ENCODE measurements around the gene FGD2. TPM values are rescaled to one million over a fixed set of nuclear protein-coding genes. Genes with fewer than 3 reads are reported as not detected.
A peak's percentile ranks its signal among the peaks of the same experiment; 100 is the strongest.

Gene FGD2
- total and polyA plus RNA-seq, 9 of the 15 experiments (the other 6 are each of a cell fraction or from before 2014, with no cell fraction given): 0.09 TPM; not detected in 8

DNA sequence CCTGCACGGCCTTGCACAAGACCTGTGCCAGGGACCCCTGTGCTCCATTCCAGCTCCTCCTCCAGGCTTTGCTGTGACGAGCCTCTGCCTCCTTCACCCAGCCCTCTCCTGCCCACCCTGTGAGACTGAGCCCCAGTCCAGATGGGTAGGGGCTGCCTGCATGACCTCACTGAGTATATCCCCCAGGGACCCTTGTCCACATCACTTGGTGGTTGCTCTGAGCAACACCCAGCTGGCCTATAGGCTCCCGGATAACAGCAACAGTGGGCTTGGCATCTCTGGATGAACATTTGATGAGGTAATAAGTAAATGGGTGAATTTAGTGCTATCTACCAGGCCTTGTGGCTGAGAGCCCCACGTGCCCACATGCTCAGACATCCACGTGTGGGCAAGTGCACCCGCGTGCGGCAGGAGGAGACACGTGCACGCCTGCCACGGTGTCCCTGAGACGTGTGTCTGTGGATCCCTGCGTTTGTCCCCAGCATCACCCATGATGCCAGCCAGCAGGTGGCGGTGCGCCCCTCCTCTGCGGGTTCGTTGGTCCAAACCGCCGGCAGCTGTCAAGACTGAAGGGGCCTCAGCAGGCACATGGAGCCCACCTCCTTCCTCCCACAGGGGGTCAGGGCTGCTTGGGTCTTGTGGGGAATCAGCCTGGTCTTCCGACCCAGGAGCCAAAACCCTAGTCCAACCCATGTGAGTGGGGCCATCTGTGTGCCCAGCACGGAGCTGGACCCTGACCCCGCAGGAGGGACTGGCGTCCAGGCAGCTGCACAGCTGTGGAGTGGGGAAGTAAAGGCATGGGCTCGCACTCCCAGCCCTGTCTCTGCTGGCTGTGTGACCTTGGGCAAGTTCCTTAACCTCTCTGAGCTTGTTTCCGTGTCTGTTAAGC is 45.9 kb downstream of the FGD2 start (continued):
- 0 out of 2 replicates have a peak, but pooled peaks have one; percentile 75 for TF ChIP-seq ZNF830 (CRISPR knock-in tag; IDR thresholded peaks at IDR 0.05)
- no peak; the same call in 1 of the 2 replicates for TF ChIP-seq NR1H2 (CRISPR knock-in tag; IDR thresholded peaks at IDR 0.05)
- TF ChIP-seq, protein P1, sequence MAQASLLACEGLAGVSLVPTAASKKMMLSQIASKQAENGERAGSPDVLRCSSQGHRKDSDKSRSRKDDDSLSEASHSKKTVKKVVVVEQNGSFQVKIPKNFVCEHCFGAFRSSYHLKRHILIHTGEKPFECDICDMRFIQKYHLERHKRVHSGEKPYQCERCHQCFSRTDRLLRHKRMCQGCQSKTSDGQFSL (CRISPR knock-in tag; IDR thresholded peaks at IDR 0.05): peak; percentile 74; the same call in 1 of the 2 replicates
- TF ChIP-seq, protein P1 (tag; IDR thresholded peaks at IDR 0.05): no peak
- no peak; a peak in 1 of 4 replicates for TF ChIP-seq NONO (IDR thresholded peaks at IDR 0.05; ENCODE audit: low read depth in 2 of 2, low read length in 1 of 2)
- no peak for TF ChIP-seq NELFE (IDR thresholded peaks at IDR 0.05; ENCODE audit: insufficient read depth, insufficient read length)
- TF ChIP-seq HOXB6 (CRISPR knock-in tag; IDR thresholded peaks at IDR 0.05; ENCODE audit: borderline replicate concordance): no peak
- no peak for TF ChIP-seq TAF7 (tag; IDR thresholded peaks at IDR 0.05)
- 0 out of 2 replicates have a peak, but pooled peaks have one; percentile 64 for TF ChIP-seq MTA1 (IDR thresholded peaks at IDR 0.05; ENCODE audit: borderline replicate concordance)
- TF ChIP-seq ZC3H4 (CRISPR knock-in tag; IDR thresholded peaks at IDR 0.05; ENCODE audit: borderline replicate concordance): no peak
- TF ChIP-seq YY1 (IDR thresholded peaks at IDR 0.05; ENCODE audit: borderline replicate concordance in 1 of 3, control insufficient read depth in 1 of 3, extremely low read depth in 1 of 3, insufficient read depth in 3 of 3, insufficient read length in 1 of 3, insufficient replicate concordance in 2 of 3, low read depth in 1 of 3, low read length in 2 of 3): peak in 1 of 3 experiments; percentile 32
- TF ChIP-seq ILF3 (IDR thresholded peaks at IDR 0.05; ENCODE audit: borderline replicate concordance): no peak
- no peak for TF ChIP-seq ZNF444 (CRISPR knock-in tag; IDR thresholded peaks at IDR 0.05)
- 0 out of 2 replicates have a peak, but pooled peaks have one; percentile 15 for TF ChIP-seq FOSL1 (tag; conservative IDR thresholded peaks at IDR 0.05)
- 0 out of 2 replicates have a peak, but pooled peaks have one; percentile 5 for TF ChIP-seq CAMTA2 (CRISPR knock-in tag; conservative IDR thresholded peaks at IDR 0.05)
- peak; percentile 73 for TF ChIP-seq ESRRA (IDR thresholded peaks at IDR 0.05; ENCODE audit: borderline replicate concordance, low read depth)
- peak; percentile 38; the same call in 1 of the 2 replicates for TF ChIP-seq GTF2E2 (tag; IDR thresholded peaks at IDR 0.05)
- peak; percentile 70; the same call in 1 of the 2 replicates for TF ChIP-seq ZNF668 (CRISPR knock-in tag; IDR thresholded peaks at IDR 0.05)
- TF ChIP-seq ZNF75A (CRISPR knock-in tag; IDR thresholded peaks at IDR 0.05): no peak
- no peak for TF ChIP-seq ZNF717 (CRISPR knock-in tag; IDR thresholded peaks at IDR 0.05)
- peak; percentile 66 for TF ChIP-seq ARID1B (IDR thresholded peaks at IDR 0.05)
- TF ChIP-seq CSDE1 (IDR thresholded peaks at IDR 0.05): no peak
- TF ChIP-seq ETS2 (tag; IDR thresholded peaks at IDR 0.05; ENCODE audit: borderline replicate concordance, poor library complexity, severe bottlenecking): peak; percentile 40
- TF ChIP-seq TCF7L2 (IDR thresholded peaks at IDR 0.05; ENCODE audit: low read depth, low read length): no peak
- TF ChIP-seq POLR2AphosphoS2 (IDR thresholded peaks at IDR 0.05; ENCODE audit: low read length): no peak
- TF ChIP-seq KDM4B (IDR thresholded peaks at IDR 0.05; ENCODE audit: borderline replicate concordance in 2 of 2, low read depth in 1 of 2): no peak; a peak in 1 of 4 replicates
- TF ChIP-seq NCOA2 (IDR thresholded peaks at IDR 0.05; ENCODE audit: partially characterized antibody in 2 of 2): no peak
- 0 out of 2 replicates have a peak, but pooled peaks have one; percentile 55 for TF ChIP-seq TARDBP (IDR thresholded peaks at IDR 0.05)
- peak; percentile 66 for TF ChIP-seq TCF3 (CRISPR knock-in tag; IDR thresholded peaks at IDR 0.05)
